ENCODE data around the gene FARS2.
A peak's percentile ranks its signal among the peaks of the same experiment; 100 is the strongest.

Gene FARS2

GRCh38 chr6:5674141-5674540 is 412.8 kb downstream of the FARS2 start:
- Histone ChIP-seq H2AK5ac (ENCODE audit: low read length) (no peak overlapping the region), H3K9ac (ENCODE audit: low read length) (no peak overlapping the region), H3K56ac (ENCODE audit: low read length) (no peak overlapping the region), H3K27ac (ENCODE audit: low read depth, low read length) (no peak overlapping the region), H4K5ac (ENCODE audit: low read length) (no peak overlapping the region), H4K8ac (ENCODE audit: low read depth, low read length) (no peak overlapping the region), H3K4me3 (ENCODE audit: low read length) (no peak overlapping the region), H3K79me1 (ENCODE audit: low read length) (no peaks in the 10 kb centered on the region), H2BK5ac (ENCODE audit: low read length) (no peak overlapping the region), H2BK15ac (replicated peaks; ENCODE audit: low read depth) (no peak overlapping the region), H3K23ac (ENCODE audit: low read length) (no peak overlapping the region), H2BK120ac (ENCODE audit: low read depth, low read length) (no peak overlapping the region), H3K4ac (ENCODE audit: low read depth, low read length) (no peak overlapping the region), H3K36me3 (ENCODE audit: control insufficient read depth, insufficient read depth, low read length) (no peaks in the 10 kb centered on the region), H3K18ac (ENCODE audit: low read length) (no peak overlapping the region), H3K79me2 (ENCODE audit: control insufficient read depth, insufficient read depth, low read length) (no peaks in the 10 kb centered on the region), H3K27me3 (ENCODE audit: insufficient read depth, low read length, poor library complexity) (no peaks in the 10 kb centered on the region), H3K4me1 (ENCODE audit: control insufficient read depth, low read depth, low read length) (peaks cover 5% of the 10 kb centered on the region), H3K4me2 (ENCODE audit: low read length) (no peak overlapping the region)
- no CpG with 5 or more reads among the region's 3 CpGs for WGBS (ENCODE audit: extremely low coverage, insufficient coverage, low lambda C conversion rate)
- no peak for DNase-seq

DNA sequence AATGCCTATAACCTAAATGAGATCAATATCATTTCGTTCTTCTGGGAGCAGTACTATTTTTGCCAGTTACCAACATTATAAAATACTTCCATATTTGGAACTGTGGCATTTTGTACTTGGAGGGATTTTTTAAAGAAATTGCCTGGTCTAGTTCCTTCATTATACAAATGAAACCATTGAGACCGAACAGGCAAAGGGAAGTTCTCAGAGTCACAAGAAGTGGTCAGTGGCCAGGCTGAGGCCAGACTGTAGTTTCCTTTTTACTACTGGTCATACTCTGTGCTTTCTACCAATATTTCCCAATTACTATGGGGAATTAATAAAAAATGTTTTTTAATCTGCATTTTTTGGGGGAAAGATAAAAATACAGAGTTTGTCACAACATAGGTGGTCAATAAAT is 413.4 kb downstream of the FARS2 start:
- Histone ChIP-seq H3K4ac (ENCODE audit: low read depth, low read length) (no peak overlapping the region), H4K8ac (ENCODE audit: low read depth, low read length) (no peak overlapping the region), H3K4me3 (ENCODE audit: low read length) (no peak overlapping the region), H3K27ac (ENCODE audit: low read depth, low read length) (no peak overlapping the region), H3K4me1 (ENCODE audit: control insufficient read depth, low read depth, low read length) (peaks cover 5% of the 10 kb centered on the region), H2BK120ac (ENCODE audit: low read depth, low read length) (no peak overlapping the region), H3K9ac (ENCODE audit: low read length) (no peak overlapping the region), H3K36me3 (ENCODE audit: control insufficient read depth, insufficient read depth, low read length) (no peaks in the 10 kb centered on the region), H3K18ac (ENCODE audit: low read length) (no peak overlapping the region), H3K4me2 (ENCODE audit: low read length) (no peak overlapping the region), H3K79me1 (ENCODE audit: low read length) (no peaks in the 10 kb centered on the region), H2AK5ac (ENCODE audit: low read length) (no peak overlapping the region), H3K79me2 (ENCODE audit: control insufficient read depth, insufficient read depth, low read length) (no peaks in the 10 kb centered on the region), H3K23ac (ENCODE audit: low read length) (no peak overlapping the region), H4K5ac (ENCODE audit: low read length) (no peak overlapping the region), H3K56ac (ENCODE audit: low read length) (no peak overlapping the region), H2BK15ac (replicated peaks; ENCODE audit: low read depth) (no peak overlapping the region), H2BK5ac (ENCODE audit: low read length) (no peak overlapping the region), H3K27me3 (ENCODE audit: insufficient read depth, low read length, poor library complexity) (no peaks in the 10 kb centered on the region)
- no CpG with 5 or more reads among the region's 2 CpGs for WGBS (ENCODE audit: extremely low coverage, insufficient coverage, low lambda C conversion rate)
- no peak for DNase-seq

- H3K4me2 ChIP-seq (ENCODE audit: low read length) = no peak overlapping the region
- H3K4me3 ChIP-seq (ENCODE audit: low read length) = no peak overlapping the region
- no peak overlapping the region for H2BK120ac ChIP-seq (ENCODE audit: low read depth, low read length)
- DNase-seq = no peak
- H3K27ac ChIP-seq (ENCODE audit: low read depth, low read length) = no peak overlapping the region
- no peak overlapping the region for H3K23ac ChIP-seq (ENCODE audit: low read length)
- H3K79me1 ChIP-seq (ENCODE audit: low read length) = no peaks in the 10 kb centered on the region
- no peak overlapping the region for H4K8ac ChIP-seq (ENCODE audit: low read depth, low read length)
- no peaks in the 10 kb centered on the region for H3K27me3 ChIP-seq (ENCODE audit: insufficient read depth, low read length, poor library complexity)
- H4K5ac ChIP-seq (ENCODE audit: low read length) = no peak overlapping the region
- no peaks in the 10 kb centered on the region for H3K79me2 ChIP-seq (ENCODE audit: control insufficient read depth, insufficient read depth, low read length)
- no CpG with 5 or more reads among the region's 2 CpGs for WGBS (ENCODE audit: extremely low coverage, insufficient coverage, low lambda C conversion rate)
- H3K36me3 ChIP-seq (ENCODE audit: control insufficient read depth, insufficient read depth, low read length) = no peaks in the 10 kb centered on the region
- peaks cover 4% of the 10 kb centered on the region for H3K4me1 ChIP-seq (ENCODE audit: control insufficient read depth, low read depth, low read length)
- no peak overlapping the region for H2BK15ac ChIP-seq (replicated peaks; ENCODE audit: low read depth)
- no peak overlapping the region for H2BK5ac ChIP-seq (ENCODE audit: low read length)
- no peak overlapping the region for H3K9ac ChIP-seq (ENCODE audit: low read length)
- no peak overlapping the region for H3K4ac ChIP-seq (ENCODE audit: low read depth, low read length)
- no peak overlapping the region for H3K56ac ChIP-seq (ENCODE audit: low read length)
- H3K18ac ChIP-seq (ENCODE audit: low read length) = no peak overlapping the region
- no peak overlapping the region for H2AK5ac ChIP-seq (ENCODE audit: low read length)
Measured at GRCh38 chr6:5676701-5677100, 415.4 kb downstream of the FARS2 start.

DNA sequence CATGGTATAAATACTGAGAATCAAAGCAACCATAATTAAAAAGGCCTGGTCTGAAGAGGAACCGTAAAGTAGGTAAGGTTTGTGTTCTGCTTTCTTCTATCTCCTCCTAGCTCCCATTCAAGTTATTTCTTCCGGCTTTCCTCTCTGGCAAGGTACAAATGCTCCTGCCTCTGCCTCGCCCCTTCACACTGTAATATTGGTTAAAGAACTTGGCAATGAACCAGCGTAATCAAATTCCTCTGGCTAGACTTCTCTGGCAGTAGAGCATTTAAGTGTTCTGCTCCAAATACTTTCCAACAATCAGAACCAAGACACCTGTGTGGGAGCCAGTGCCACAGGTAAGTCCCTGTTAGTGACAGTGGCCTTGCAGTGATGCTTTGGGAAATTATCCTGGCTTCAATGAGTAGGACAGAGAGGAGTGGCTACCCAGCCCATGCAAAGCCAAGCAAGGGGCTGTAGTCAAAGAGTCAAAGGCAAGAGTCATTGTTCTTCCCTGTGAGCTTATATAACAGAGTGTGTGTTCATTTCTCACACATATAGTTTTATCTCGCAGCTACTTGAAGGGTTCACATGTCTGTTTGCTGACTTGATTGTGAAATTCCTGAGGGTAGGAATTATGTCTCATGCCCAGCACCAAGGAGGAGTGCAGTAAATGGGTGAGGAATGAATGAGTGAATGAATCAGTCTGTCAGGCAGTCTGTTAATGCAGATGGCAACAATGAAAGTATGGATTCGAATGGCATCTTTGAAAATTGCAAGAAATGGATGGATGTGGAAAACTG is 416.1 kb downstream of the FARS2 start:
- no peak overlapping the region for H3K4me3 ChIP-seq (ENCODE audit: low read length)
- H2BK15ac ChIP-seq (replicated peaks; ENCODE audit: low read depth) = no peak overlapping the region
- no peak overlapping the region for H2BK5ac ChIP-seq (ENCODE audit: low read length)
- H3K23ac ChIP-seq (ENCODE audit: low read length) = no peak overlapping the region
- no peak overlapping the region for H3K56ac ChIP-seq (ENCODE audit: low read length)
- no CpG with 5 or more reads among the region's 6 CpGs for WGBS (ENCODE audit: extremely low coverage, insufficient coverage, low lambda C conversion rate)
- no peak overlapping the region for H2AK5ac ChIP-seq (ENCODE audit: low read length)
- no peak overlapping the region for H3K27ac ChIP-seq (ENCODE audit: low read depth, low read length)
- H3K79me2 ChIP-seq (ENCODE audit: control insufficient read depth, insufficient read depth, low read length) = no peaks in the 10 kb centered on the region
- no peaks in the 10 kb centered on the region for H3K79me1 ChIP-seq (ENCODE audit: low read length)
- peaks cover 2% of the 10 kb centered on the region for H3K4me1 ChIP-seq (ENCODE audit: control insufficient read depth, low read depth, low read length)
- H4K8ac ChIP-seq (ENCODE audit: low read depth, low read length) = no peak overlapping the region
- H3K18ac ChIP-seq (ENCODE audit: low read length) = no peak overlapping the region
- H4K5ac ChIP-seq (ENCODE audit: low read length) = no peak overlapping the region
- no peak overlapping the region for H3K4ac ChIP-seq (ENCODE audit: low read depth, low read length)
- no peak overlapping the region for H3K9ac ChIP-seq (ENCODE audit: low read length)
- H3K27me3 ChIP-seq (ENCODE audit: insufficient read depth, low read length, poor library complexity) = no peaks in the 10 kb centered on the region
- no peak overlapping the region for H3K4me2 ChIP-seq (ENCODE audit: low read length)
- DNase-seq = peak; percentile 19
- H2BK120ac ChIP-seq (ENCODE audit: low read depth, low read length) = no peak overlapping the region
- no peaks in the 10 kb centered on the region for H3K36me3 ChIP-seq (ENCODE audit: control insufficient read depth, insufficient read depth, low read length)

DNA sequence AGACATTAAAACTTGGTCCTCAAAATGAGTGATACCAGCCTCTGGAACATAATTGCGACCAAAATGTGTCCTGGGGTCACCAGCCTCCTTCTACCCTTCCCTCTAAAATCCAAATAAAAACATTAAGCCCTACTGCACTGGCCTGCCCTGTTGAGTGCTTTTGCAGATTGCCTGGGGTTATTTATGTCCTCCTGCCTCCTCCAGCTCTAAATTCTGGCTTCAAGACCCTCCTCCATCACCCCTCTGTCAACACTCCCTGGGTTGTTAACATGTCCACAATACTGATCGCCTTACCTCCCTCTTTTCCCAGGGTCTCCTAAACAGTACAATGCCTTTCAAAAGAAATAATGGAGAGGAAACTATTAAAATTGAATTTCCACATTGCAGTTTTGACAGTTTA is 418.0 kb downstream of the FARS2 start:
- Histone ChIP-seq H3K36me3 (ENCODE audit: control insufficient read depth, insufficient read depth, low read length) (no peaks in the 10 kb centered on the region), H2BK120ac (ENCODE audit: low read depth, low read length) (no peak overlapping the region), H3K79me2 (ENCODE audit: control insufficient read depth, insufficient read depth, low read length) (no peaks in the 10 kb centered on the region), H3K4me2 (ENCODE audit: low read length) (no peak overlapping the region), H3K23ac (ENCODE audit: low read length) (no peak overlapping the region), H4K8ac (ENCODE audit: low read depth, low read length) (no peak overlapping the region), H4K5ac (ENCODE audit: low read length) (no peak overlapping the region), H2BK5ac (ENCODE audit: low read length) (no peak overlapping the region), H3K9ac (ENCODE audit: low read length) (no peak overlapping the region), H3K18ac (ENCODE audit: low read length) (no peak overlapping the region), H3K27ac (ENCODE audit: low read depth, low read length) (no peak overlapping the region), H3K79me1 (ENCODE audit: low read length) (no peaks in the 10 kb centered on the region), H3K4me3 (ENCODE audit: low read length) (no peak overlapping the region), H3K4ac (ENCODE audit: low read depth, low read length) (no peak overlapping the region), H3K4me1 (ENCODE audit: control insufficient read depth, low read depth, low read length) (no peaks in the 10 kb centered on the region), H2BK15ac (replicated peaks; ENCODE audit: low read depth) (no peak overlapping the region), H3K56ac (ENCODE audit: low read length) (no peak overlapping the region), H2AK5ac (ENCODE audit: low read length) (no peak overlapping the region), H3K27me3 (ENCODE audit: insufficient read depth, low read length, poor library complexity) (no peaks in the 10 kb centered on the region)
- no peak for DNase-seq
- no CpG with 5 or more reads among the region's 2 CpGs for WGBS (ENCODE audit: extremely low coverage, insufficient coverage, low lambda C conversion rate)

DNA sequence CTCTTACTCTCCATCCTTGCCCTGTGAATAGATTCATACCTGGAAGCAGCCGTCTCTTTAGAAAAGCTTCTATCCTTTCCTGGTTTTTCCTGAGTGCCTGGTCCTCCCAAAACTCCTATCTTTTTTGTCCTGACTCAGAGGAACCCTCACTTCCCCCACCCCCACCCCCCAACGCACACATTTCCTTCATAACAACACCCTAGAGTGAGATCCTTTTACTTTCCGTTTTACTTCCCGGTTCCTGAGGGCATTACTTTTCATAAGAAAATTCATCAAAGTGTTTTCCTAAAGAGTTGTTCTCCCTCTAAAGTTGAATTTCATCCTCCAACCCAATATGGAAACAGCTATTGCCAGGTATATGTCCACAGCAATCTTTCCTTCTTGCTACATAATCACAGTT is 418.4 kb downstream of the FARS2 start:
- no peaks in the 10 kb centered on the region for H3K4me1 ChIP-seq (ENCODE audit: control insufficient read depth, low read depth, low read length)
- no peak overlapping the region for H2BK15ac ChIP-seq (replicated peaks; ENCODE audit: low read depth)
- no peak overlapping the region for H3K56ac ChIP-seq (ENCODE audit: low read length)
- no peak overlapping the region for H4K5ac ChIP-seq (ENCODE audit: low read length)
- no peak overlapping the region for H2BK120ac ChIP-seq (ENCODE audit: low read depth, low read length)
- no peaks in the 10 kb centered on the region for H3K27me3 ChIP-seq (ENCODE audit: insufficient read depth, low read length, poor library complexity)
- no peaks in the 10 kb centered on the region for H3K79me2 ChIP-seq (ENCODE audit: control insufficient read depth, insufficient read depth, low read length)
- DNase-seq = no peak
- H3K79me1 ChIP-seq (ENCODE audit: low read length) = no peaks in the 10 kb centered on the region
- no peaks in the 10 kb centered on the region for H3K36me3 ChIP-seq (ENCODE audit: control insufficient read depth, insufficient read depth, low read length)
- no peak overlapping the region for H3K27ac ChIP-seq (ENCODE audit: low read depth, low read length)
- no peak overlapping the region for H4K8ac ChIP-seq (ENCODE audit: low read depth, low read length)
- H3K18ac ChIP-seq (ENCODE audit: low read length) = no peak overlapping the region
- H3K9ac ChIP-seq (ENCODE audit: low read length) = no peak overlapping the region
- H2BK5ac ChIP-seq (ENCODE audit: low read length) = no peak overlapping the region
- H2AK5ac ChIP-seq (ENCODE audit: low read length) = no peak overlapping the region
- no peak overlapping the region for H3K4ac ChIP-seq (ENCODE audit: low read depth, low read length)
- no peak overlapping the region for H3K23ac ChIP-seq (ENCODE audit: low read length)
- no peak overlapping the region for H3K4me2 ChIP-seq (ENCODE audit: low read length)
- no CpG with 5 or more reads among the region's 4 CpGs for WGBS (ENCODE audit: extremely low coverage, insufficient coverage, low lambda C conversion rate)
- no peak overlapping the region for H3K4me3 ChIP-seq (ENCODE audit: low read length)

Data from mesendoderm (in vitro differentiated cells).